Peyer's patch (tissue), 4 donors: ENCODE data around the gene BTBD7.

ENCODE experiments used
- POLR2A ChIP-seq, 2 donors: fragments of 450-650 bp; IDR thresholded peaks; one replicate each; pipeline ENCODE4 v1.5.1; 2017; ENCODE audit warnings: antibody characterized with exemption in 2 of 2, mild to moderate bottlenecking in 2 of 2, moderate library complexity in 2 of 2
- TF ChIP-seq, protein P1 (sequence below), 6 experiments: fragments of 450-650 bp in 4 of 6; fragments of 200-600 bp in 2 of 6; sonication (generic) in 1 of 6; IDR thresholded peaks; one replicate each; pipeline ENCODE4 v1.5.1; 2017 to 2019; ENCODE audit warnings: antibody characterized with exemption in 6 of 6, mild to moderate bottlenecking in 3 of 6, moderate library complexity in 1 of 6

DNA sequence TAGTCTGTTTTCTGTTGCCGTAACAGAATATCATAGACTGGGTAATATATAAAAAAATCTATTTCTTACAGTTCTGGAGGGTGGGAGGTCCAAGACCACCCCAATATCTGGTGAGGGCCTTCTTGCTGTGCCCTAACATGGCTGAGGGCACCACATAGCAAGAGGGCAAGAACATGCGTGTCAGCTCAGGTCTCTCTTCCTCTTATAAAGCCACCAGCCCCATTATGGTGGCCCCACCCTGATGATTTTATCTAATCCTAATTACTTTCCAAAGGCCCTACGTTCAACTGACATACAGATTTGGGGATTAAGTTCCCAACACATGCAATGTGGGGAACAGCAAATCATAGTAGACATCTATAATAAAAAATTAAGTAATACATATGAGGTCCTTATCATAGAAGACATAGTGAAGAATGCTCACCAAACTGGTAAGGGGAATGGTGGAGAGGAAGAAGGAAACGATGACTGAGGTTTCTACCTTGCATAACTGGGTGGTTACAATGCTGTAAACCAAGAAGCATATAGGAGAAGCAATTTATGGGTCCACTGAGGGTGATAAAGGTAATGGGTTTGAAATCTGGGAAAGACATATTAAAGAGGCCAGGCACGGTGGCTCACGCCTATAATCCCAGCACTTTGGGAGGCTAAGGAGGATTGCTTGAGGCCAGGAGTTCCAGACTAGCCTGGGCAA, 27.0 kb downstream of the BTBD7 start:
- TF ChIP-seq, protein P1, sequence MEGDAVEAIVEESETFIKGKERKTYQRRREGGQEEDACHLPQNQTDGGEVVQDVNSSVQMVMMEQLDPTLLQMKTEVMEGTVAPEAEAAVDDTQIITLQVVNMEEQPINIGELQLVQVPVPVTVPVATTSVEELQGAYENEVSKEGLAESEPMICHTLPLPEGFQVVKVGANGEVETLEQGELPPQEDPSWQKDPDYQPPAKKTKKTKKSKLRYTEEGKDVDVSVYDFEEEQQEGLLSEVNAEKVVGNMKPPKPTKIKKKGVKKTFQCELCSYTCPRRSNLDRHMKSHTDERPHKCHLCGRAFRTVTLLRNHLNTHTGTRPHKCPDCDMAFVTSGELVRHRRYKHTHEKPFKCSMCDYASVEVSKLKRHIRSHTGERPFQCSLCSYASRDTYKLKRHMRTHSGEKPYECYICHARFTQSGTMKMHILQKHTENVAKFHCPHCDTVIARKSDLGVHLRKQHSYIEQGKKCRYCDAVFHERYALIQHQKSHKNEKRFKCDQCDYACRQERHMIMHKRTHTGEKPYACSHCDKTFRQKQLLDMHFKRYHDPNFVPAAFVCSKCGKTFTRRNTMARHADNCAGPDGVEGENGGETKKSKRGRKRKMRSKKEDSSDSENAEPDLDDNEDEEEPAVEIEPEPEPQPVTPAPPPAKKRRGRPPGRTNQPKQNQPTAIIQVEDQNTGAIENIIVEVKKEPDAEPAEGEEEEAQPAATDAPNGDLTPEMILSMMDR (IDR thresholded peaks at IDR 0.05), result no peak
- TF ChIP-seq POLR2A (IDR thresholded peaks at IDR 0.05), result no peak
